Measurements from ENCODE around the gene ADAMTS19.

The ADAMTS19 gene

GRCh38 chr5:129781594-129781993 is 321.5 kb downstream of the ADAMTS19 start:
- Histone ChIP-seq H3K36me3 (ENCODE audit: control insufficient read depth, insufficient read depth, low read length) (no peaks in the 10 kb centered on the region), H3K4me1 (ENCODE audit: control insufficient read depth, insufficient read depth, low read length) (no peaks in the 10 kb centered on the region), H3K4me3 (ENCODE audit: low read length) (no peak overlapping the region), H3K27me3 (ENCODE audit: control insufficient read depth, insufficient read depth, low read length) (no peaks in the 10 kb centered on the region), H3K27ac (ENCODE audit: low read length) (no peak overlapping the region), H3K9me3 (ENCODE audit: control insufficient read depth, insufficient read depth, low read length) (no peaks in the 10 kb centered on the region)
- DNase-seq (ENCODE audit: low read depth, low spot score): no peak
- whole genome bisulfite sequencing (ENCODE audit: insufficient coverage, insufficient read length): no CpG with 5 or more reads among the region's 2 CpGs

Measured in iPS DF 6.9 (cell line).